Measurements from ENCODE around the gene FAM136A. TPM values are rescaled to one million over a fixed set of nuclear protein-coding genes. Genes with fewer than 3 reads are reported as not detected.
"Not testable (repeated sequence)": the region's sequence is repeated elsewhere in the genome, so short reads cannot be mapped to it uniquely, and the experiment has no call there.

FAM136A gene
- total and polyA plus RNA-seq, 11 donors, result 16.8 to 42.8 (median 23.9) TPM

DNA sequence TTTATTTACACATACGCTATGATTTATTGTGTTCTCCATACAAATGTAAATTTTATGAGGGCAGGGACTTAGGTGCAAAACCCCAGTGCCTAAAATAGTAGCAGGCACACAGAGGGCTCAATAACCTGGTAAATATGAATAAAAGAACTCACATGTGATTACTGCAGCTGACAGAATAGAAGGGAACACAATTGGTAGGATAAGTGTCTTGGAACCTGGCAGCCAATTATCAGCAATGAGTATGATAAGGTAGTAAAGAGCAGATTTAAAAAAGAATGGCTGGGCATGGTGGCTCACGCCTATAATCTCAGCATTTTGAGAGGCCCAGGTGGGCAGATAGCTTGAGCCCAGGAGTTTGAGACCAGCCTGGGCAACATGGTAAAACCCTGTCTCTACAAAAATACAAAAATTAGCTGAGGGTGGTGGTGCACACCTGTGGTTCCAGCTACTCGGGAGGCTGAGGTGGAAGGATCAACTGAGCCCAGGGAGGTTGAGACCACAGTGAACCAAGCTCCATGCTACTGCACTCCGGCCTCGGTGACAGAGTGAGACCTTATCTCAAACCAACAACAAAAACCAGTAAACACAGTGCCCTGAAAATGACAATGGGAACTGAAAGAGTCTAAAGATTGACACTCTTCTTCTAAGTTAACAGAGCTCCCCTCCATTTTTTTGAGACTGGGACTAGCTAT, 18.2 kb downstream of the FAM136A start:
- H3K4me3 ChIP-seq, result no peak overlapping the region
- TF ChIP-seq, protein P1, sequence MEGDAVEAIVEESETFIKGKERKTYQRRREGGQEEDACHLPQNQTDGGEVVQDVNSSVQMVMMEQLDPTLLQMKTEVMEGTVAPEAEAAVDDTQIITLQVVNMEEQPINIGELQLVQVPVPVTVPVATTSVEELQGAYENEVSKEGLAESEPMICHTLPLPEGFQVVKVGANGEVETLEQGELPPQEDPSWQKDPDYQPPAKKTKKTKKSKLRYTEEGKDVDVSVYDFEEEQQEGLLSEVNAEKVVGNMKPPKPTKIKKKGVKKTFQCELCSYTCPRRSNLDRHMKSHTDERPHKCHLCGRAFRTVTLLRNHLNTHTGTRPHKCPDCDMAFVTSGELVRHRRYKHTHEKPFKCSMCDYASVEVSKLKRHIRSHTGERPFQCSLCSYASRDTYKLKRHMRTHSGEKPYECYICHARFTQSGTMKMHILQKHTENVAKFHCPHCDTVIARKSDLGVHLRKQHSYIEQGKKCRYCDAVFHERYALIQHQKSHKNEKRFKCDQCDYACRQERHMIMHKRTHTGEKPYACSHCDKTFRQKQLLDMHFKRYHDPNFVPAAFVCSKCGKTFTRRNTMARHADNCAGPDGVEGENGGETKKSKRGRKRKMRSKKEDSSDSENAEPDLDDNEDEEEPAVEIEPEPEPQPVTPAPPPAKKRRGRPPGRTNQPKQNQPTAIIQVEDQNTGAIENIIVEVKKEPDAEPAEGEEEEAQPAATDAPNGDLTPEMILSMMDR (IDR thresholded peaks at IDR 0.05), result no peak
- no peak for TF ChIP-seq POLR2A (IDR thresholded peaks at IDR 0.05)
- 80 to 86% (median 83%) methylated on average over 5 of the region's 5 CpGs for WGBS, 4 donors
- H3K36me3 ChIP-seq, result peaks cover 0 to 100% (median 89%) of the 10 kb centered on the region in 9 donors
- ATAC-seq (peak; percentile 20 to 71 (median 34)), DNase-seq (no peak)
- H3K27ac ChIP-seq, result peak overlapping the region in 1 of 12 donors; percentile 8
- H3K4me1 ChIP-seq, result peaks cover 0 to 24% (median 3%) of the 10 kb centered on the region in 12 donors
- intact Hi-C loops (cut with DNase I), result no loop called here
- no peaks in the 10 kb centered on the region for H3K27me3 ChIP-seq
- no peaks in the 10 kb centered on the region for H3K9me3 ChIP-seq

DNA sequence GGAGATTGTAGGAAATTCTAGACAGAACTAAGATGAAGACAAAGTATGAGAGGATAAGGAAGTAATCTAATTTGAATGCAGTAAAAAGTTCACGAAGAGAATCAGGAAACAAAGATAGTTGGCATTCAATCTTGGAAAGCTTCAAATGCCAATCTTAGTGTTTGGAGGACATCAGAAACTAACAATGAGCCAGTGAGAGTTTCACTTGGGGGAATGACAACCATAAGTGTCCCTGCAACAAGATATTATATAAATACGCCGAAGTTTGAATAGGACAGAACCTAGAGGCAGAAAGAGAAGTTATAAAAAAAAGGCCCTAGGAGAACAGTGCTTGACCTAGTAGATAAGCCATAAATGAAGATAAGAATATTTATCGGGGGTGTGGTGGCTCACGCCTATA, 19.4 kb downstream of the FAM136A start:
- Histone ChIP-seq H3K9me3 (no peaks in the 10 kb centered on the region), H3K27me3 (no peaks in the 10 kb centered on the region), H3K36me3 (peaks cover 0 to 100% (median 89%) of the 10 kb centered on the region in 9 donors), H3K4me3 (no peak overlapping the region), H3K4me1 (peaks cover 0 to 28% (median 6%) of the 10 kb centered on the region in 12 donors), H3K27ac (peak overlapping the region in 3 of 12 donors; percentile 8 to 25 (median 19))
- 52 to 62% (median 53%) methylated on average over 5 of the region's 5 CpGs for WGBS, 4 donors
- intact Hi-C loops (cut with DNase I), result no loop called here
- peak in 2 of 4 donors; percentile 30 to 31 for ATAC-seq
- TF ChIP-seq POLR2A (IDR thresholded peaks at IDR 0.05), result no peak
- TF ChIP-seq, protein P1 (IDR thresholded peaks at IDR 0.05), result no peak
- no peak for DNase-seq

DNA sequence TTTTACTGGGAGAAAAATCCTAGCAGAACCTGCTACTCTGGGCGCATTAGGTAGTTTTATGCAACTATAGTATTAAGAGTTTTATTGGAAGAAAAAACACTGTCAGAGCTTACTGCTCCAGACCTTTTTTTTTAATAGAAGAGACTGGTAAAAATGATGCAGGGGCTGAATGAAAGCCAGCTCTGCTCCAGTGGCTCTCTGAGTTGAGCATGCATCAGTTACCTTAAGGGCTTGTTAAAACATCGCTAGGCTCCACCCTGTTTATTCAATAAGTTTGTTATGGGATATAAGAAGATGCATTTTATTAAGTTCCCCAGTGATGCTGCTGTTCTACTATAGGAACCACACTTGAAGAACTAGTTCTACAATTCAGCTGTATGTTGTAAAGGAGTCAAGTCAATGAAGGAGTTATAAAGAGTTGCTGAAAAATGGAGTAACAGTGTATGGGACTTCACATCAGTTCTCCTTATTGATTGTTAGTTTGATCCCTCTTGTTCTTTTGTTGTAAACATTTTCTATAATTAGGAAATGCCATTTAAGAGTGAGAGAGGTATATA, 21.5 kb downstream of the FAM136A start:
- H3K27ac ChIP-seq, result no peak overlapping the region
- H3K9me3 ChIP-seq, result no peaks in the 10 kb centered on the region
- 97 to 98% (median 98%) methylated on average over 2 of the region's 2 CpGs for WGBS, 4 donors
- peaks cover 0 to 28% (median 6%) of the 10 kb centered on the region in 12 donors for H3K4me1 ChIP-seq
- H3K4me3 ChIP-seq, result no peak overlapping the region
- intact Hi-C loops (cut with DNase I), result no loop called here
- DNase-seq (no peak), ATAC-seq (no peak)
- H3K27me3 ChIP-seq, result no peaks in the 10 kb centered on the region
- H3K36me3 ChIP-seq, result peaks cover 0 to 100% (median 89%) of the 10 kb centered on the region in 9 donors
- TF ChIP-seq, protein P1 (IDR thresholded peaks at IDR 0.05), result no peak
- no peak for TF ChIP-seq POLR2A (IDR thresholded peaks at IDR 0.05)

DNA sequence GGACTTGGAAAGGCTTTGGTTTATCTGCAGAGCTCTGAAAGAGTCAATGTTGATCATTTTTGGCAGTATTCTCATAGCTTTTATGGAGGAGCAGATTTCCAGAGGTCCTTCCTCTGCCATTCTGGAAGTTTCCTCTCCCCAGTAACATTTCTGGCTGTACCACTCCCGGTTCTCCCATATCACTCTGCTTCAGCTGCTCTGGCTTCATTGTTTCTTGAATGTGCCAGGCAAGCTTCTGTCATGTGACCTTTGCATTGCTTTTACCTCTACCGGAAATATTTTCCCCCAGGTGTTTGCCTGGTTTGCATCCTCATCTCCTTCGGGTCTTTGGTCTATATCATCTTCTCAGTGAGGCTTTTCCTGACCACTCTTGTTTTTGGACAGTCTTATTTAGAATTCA, 31.5 kb downstream of the FAM136A start:
- H3K27me3 ChIP-seq, result no peaks in the 10 kb centered on the region
- H3K9me3 ChIP-seq, result no peaks in the 10 kb centered on the region
- ATAC-seq, result no peak
- peaks cover 0 to 11% (median 0%) of the 10 kb centered on the region in 12 donors for H3K4me1 ChIP-seq
- 54 to 58% (median 57%) methylated on average over 3 of the region's 3 CpGs for WGBS, 4 donors
- intact Hi-C loops (cut with DNase I), result no loop called here
- no peak overlapping the region for H3K4me3 ChIP-seq
- no peak for TF ChIP-seq POLR2A (IDR thresholded peaks at IDR 0.05)
- TF ChIP-seq, protein P1 (IDR thresholded peaks at IDR 0.05), result no peak
- no peak overlapping the region for H3K27ac ChIP-seq
- no peak for DNase-seq
- H3K36me3 ChIP-seq, result peaks cover 0 to 40% (median 24%) of the 10 kb centered on the region in 9 donors

DNA sequence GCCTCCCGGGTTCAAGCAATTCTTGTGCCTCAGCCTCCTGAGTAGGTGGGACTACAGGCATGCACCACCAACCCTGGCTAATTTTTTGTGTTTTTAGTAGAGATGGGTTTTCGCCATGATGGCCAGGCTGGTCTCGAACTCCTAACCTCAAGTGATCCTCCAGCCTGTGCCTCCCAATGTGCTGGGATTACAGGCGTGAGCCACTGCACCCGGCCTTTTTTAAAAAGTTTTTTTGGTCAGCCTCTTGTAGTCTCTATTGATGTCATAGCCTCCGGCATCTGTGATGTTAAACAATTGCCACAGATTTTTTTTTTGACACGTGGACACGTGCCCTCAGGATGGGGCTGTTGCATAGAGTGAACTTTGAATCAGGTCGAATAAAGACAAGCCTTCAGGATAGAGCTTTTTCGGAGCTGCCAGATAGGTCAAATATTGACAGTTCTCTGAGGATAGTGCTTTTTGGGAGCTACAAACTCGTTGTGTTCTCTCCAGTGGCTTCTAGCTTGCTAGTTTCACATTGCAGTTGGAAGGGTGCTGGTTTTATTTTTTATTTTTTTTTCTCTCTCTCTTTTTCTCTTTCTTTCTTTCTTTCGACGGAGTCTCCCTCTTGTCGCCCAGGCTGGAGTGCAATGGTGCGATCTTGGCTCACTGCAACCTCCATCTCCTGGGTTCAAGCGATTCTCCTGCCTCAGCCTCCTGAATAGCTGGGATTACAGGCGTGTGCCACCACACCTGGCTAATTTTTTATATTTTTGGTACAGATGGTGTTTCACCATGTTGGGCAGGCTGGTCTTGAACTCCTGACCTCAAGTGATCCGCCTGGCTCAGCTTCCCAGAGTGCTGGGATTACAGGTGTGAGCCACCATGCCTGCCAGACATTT, 32.2 kb downstream of the FAM136A start:
- ATAC-seq; DNase-seq; H3K27me3 ChIP-seq; H3K9me3 ChIP-seq; intact Hi-C loops (cut with DNase I); H3K27ac ChIP-seq; H3K4me3 ChIP-seq: not testable (repeated sequence)
- Histone ChIP-seq H3K36me3 (peaks cover 0 to 40% (median 25%) of the 10 kb centered on the region in 9 donors), H3K4me1 (peaks cover 0 to 11% (median 0%) of the 10 kb centered on the region in 12 donors)
- 91 to 94% (median 92%) methylated on average over 18 of the region's 18 CpGs for WGBS, 4 donors

DNA sequence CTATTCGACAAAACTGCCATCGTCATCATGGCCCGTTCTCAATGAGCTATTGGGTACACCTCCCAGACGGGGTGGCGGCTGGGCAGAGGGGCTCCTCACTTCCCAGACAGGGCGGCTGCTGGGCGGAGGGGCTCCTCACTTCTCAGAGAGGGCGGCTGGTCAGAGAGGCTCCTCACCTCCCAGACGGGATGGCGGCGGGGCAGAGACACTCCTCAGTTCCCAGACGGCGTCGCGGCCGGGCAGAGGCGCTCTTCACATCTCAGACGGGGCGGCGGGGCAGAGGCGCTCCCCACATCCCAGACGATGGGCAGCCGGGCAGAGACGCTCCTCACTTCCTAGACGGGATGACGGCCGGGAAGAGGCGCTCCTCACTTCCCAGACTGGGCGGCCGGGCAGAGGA, 34.9 kb downstream of the FAM136A start:
- ATAC-seq; H3K9me3 ChIP-seq; H3K27ac ChIP-seq; DNase-seq; H3K27me3 ChIP-seq; intact Hi-C loops (cut with DNase I); H3K4me3 ChIP-seq: not testable (repeated sequence)
- H3K4me1 ChIP-seq, result peaks cover 0 to 13% (median 3%) of the 10 kb centered on the region in 12 donors
- WGBS, 4 donors, result 97 to 99% (median 97%) methylated on average over 24 to 30 of the region's 30 CpGs
- peaks cover 0 to 65% (median 42%) of the 10 kb centered on the region in 9 donors for H3K36me3 ChIP-seq
